HG02763 (cell line): ENCODE results near the gene DBET.
"Not testable (repeated sequence)": the region's sequence is repeated elsewhere in the genome, so short reads cannot be mapped to it uniquely, and the experiment has no call there.

Experiments
- ATAC-seq: cut with Tn5 transposase; IDR thresholded peaks from one replicate; pipeline ENCODE4 v1.9.1; 2021; ENCODE audit warnings: mild to moderate bottlenecking, moderate library complexity; ENCODE audit not compliant: unreplicated experiment

DBET gene

GRCh38 chr4:190064342-190064741, at the start of gene DBET:
Gene DBET, plus strand, starts transcription at chr4:190064502.
- not testable (repeated sequence) for ATAC-seq

GRCh38 chr4:190014771-190015537, 49.3 kb upstream of the DBET start:
- no peak for ATAC-seq

DNA sequence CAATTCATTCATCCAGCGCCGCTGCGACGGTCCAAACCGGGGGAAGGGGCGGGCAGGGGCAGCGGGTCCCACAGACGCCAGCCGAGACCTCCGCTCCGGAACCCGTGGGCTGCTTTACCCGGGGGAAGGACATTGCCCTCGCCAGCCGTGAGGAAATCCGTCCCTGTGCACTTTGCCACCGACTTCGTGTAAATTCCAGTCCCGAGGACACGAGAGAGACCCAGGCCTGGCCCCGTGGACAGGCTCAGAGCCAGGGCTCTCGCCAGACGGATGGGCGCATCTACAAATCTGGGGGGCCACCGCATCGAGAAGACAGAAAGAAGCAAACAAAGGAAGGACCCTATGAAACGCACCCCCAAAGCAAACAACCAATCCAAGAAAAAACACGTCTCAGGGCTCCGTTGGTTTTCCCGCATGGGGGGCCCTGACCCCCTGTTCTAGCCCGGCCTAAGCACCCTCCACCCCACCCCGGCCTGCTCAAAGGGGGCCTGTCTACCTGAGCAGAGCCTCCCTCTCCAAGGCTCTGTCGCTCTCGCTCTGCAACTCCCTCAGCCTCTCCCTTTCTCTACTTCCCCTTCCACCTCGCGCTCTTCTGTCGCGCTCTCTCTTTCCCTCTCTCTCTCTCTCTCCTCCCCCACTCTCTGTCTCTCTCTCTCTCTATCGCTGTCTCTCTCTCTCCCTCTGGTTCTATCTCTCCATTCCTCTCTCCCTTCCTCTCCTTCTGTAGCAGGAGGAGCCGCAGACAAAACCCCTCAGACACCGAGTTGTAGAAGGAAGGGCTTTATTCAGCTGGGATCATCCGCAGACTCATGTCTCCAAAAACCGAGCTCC, 48.5 kb upstream of the DBET start:
- ATAC-seq, result no peak

GRCh38 chr4:190016369-190017289, 47.7 kb upstream of the DBET start:
- ATAC-seq, result no peak

DNA sequence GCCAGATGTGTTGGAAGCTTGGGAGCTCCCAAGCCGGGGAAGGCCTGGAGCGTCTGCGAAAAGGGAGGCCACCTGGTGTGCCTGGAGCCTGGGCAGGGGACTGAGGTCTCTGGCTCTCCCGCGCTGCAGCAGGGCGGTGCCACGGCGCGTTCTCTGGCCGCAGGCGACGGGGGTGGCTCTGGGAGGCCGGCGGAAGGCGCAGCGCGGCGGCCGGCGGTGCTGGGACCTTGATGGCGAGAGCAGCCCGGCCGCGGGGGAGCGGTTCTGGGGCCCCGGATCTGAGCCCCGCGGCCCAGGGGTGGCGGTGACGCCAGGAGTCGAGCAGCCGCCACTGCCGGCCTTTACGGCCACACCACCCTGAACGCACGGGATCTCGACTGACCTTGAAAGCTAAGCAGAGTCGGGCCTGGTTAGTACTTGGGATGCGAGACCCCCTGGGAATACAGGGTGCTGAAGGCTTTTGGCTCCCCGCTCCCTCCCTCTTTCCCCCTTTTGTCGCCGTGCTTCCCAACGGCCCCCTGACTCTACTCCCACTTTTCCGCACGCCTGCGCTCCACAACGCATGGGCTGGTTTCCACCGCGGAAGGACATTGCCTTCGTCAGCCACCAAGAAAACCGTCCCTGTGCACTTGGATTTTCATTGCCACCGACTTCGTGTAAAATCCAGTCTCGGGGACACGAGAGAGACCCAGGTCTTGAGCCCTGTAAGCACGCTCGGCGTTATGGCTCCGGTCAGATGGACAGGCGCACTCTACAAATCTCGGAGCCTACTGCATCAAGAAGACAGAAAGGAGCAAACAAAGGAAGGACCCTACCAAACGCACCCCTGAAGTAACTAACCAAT, 46.7 kb upstream of the DBET start:
- no peak for ATAC-seq

- ATAC-seq, result no peak
These were observed 45.9 kb upstream of the DBET start for GRCh38 chr4:190018201-190018920.

- no peak for ATAC-seq
These were observed 45.1 kb upstream of the DBET start for GRCh38 chr4:190019023-190019858.

- ATAC-seq, result not testable (repeated sequence)
These were observed 44.3 kb upstream of the DBET start for GRCh38 chr4:190019859-190020463.

- no peak for ATAC-seq
These were observed 43.2 kb upstream of the DBET start for GRCh38 chr4:190020790-190021717.

GRCh38 chr4:190021973-190022372, 42.3 kb upstream of the DBET start:
- not testable (repeated sequence) for ATAC-seq

GRCh38 chr4:190022614-190023281, 41.6 kb upstream of the DBET start:
- ATAC-seq, result not testable (repeated sequence)

GRCh38 chr4:190027156-190027555, 37.1 kb upstream of the DBET start, which contains the start of gene FRG2:
Gene FRG2, minus strand, starts transcription at chr4:190027256. Its CDS starts 52 bp downstream, at chr4:190027204.
- not testable (repeated sequence) for ATAC-seq

DNA sequence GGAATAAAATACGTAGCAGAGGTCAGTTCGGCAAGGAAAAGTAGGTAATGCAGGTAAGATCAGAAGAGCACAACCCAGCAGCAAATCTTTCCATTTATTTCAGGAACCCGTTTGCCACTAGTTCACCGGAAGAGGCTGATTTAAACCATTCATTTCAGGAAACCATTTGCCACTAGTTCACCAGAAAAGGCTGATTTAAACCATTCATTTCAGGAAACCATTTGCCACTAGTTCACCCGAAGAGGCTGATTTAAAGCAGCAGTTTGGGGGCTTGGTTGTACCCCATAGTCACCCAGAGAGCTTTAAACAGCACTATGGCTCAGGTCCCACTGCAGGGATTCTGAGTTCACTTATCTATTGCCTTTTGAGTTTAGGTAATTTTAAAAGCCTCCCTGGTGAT, 33.0 kb upstream of the DBET start:
- not testable (repeated sequence) for ATAC-seq

- not testable (repeated sequence) for ATAC-seq
These were observed 26.5 kb upstream of the DBET start for GRCh38 chr4:190037704-190038388.

DNA sequence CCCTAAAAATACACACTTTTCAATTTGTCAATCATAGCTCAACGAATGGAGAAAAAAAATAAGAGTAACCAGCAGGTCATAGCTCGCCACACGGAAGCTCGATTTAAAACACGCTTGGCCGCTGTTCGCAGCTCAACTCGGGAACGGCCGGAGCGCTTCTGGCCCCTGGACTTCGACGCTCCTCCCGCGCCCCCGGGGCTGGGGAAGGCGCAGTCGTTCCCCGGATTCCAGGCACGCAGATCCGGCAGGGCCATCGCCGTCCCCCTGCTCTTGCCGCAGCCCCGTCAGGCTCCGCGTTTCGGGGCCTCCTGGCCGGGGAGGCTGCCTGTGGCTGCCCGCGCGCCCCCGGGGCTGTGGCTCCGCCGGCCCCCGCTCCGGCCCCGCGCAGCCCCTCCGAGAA, 23.4 kb upstream of the DBET start:
- not testable (repeated sequence) for ATAC-seq

DNA sequence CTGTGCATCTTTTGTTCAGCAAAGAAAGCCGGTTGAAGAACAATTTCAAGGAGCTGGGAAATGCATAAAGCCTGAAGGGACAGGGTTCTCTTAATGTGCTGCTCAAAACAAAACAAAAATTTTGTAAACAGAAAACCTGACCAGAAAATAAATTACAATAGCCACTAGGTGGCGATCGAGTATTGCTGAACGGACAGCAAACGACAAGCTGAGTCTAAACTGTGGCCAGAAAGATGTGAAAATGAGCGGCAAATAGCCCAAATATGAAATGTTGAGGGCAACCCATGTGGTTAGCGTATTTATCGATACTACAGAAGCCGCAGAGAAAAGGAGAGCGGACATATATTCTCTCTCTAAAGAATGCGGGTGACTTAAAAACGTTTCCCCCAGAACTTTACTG, 16.7 kb upstream of the DBET start:
- ATAC-seq, result not testable (repeated sequence)
